ENCODE measurements around the gene LAMB1. TPM values are rescaled to one million over a fixed set of nuclear protein-coding genes. Genes with fewer than 3 reads are reported as not detected.
A peak's percentile ranks its signal among the peaks of the same experiment; 100 is the strongest.
"Not testable (repeated sequence)": the region's sequence is repeated elsewhere in the genome, so short reads cannot be mapped to it uniquely, and the experiment has no call there.

Gene LAMB1
- total RNA-seq, 1 donor from 2014 or later: 29.1 TPM

DNA sequence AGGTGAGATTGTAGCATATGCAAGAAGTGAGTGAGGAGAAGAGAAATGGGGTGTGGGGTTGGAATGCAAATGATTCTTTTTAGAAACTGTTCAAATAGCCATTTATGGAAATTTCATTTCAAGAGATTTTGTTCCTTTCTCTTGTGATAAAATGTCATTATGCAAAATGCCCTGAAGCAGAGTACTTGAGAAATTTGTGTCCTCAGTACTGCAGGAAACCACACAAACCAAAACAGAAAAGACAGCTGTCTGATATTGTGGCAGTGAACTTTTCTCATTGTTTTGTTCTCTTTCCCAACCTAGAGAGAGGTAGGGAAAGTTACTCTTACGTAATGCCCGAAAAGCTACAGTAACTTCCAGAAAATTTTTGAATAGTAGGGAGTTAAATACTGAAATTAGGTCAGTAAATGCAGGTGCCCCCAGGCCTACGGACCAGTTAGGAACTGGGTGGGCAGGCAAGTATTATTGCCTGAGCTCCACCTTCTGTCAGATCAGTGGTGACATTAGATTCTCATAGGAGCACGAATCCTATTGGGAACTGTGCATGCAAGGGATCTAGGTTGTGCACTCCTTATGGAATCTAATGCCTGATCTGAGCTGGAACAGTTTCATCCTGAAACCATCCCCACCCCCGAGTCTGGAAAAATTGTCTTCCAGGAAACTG is 78.0 kb downstream of the LAMB1 start:
- DNase-seq (ENCODE audit: low spot score) (no peak), ATAC-seq (peak; percentile 25)

DNA sequence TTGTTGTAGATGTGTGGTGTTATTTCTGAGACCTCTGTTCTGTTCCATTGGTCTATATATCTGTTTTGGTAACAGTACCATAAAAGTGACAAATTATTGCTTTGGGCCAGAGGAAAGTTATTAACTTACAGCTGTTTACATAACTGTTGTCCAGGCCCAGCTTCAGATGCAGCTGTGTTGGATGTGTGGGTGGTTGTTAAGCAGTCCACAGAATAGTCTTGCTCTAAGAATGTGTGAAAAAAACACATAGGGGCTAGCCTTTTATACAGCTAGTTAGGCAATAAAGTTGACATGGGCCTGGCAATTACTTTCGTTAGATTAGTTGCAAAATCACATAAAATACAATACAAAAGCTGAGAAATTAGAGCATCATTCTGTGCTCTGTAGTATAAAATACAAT is 80.1 kb downstream of the LAMB1 start:
- DNase-seq (ENCODE audit: low spot score) (no peak), ATAC-seq (no peak)

DNA sequence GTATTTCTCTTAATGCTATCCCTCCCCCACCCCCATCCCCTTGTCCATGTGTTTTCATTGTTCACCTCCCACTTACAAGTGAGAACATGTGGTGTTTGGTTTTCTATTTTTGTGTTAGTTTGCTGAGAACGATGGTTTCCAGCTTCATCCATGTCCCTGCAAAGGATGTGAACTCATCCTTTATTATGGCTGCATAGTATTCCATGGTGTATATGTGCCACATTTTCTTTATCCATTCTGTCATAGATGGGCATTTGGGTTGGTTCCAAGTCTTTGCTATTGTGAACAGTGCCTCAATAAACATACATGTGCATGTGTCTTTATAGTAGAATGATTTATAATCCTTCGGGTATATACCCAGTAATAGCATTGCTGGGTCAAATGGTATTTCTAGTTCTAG is 81.1 kb downstream of the LAMB1 start:
- ATAC-seq; DNase-seq (ENCODE audit: low spot score): not testable (repeated sequence)

DNA sequence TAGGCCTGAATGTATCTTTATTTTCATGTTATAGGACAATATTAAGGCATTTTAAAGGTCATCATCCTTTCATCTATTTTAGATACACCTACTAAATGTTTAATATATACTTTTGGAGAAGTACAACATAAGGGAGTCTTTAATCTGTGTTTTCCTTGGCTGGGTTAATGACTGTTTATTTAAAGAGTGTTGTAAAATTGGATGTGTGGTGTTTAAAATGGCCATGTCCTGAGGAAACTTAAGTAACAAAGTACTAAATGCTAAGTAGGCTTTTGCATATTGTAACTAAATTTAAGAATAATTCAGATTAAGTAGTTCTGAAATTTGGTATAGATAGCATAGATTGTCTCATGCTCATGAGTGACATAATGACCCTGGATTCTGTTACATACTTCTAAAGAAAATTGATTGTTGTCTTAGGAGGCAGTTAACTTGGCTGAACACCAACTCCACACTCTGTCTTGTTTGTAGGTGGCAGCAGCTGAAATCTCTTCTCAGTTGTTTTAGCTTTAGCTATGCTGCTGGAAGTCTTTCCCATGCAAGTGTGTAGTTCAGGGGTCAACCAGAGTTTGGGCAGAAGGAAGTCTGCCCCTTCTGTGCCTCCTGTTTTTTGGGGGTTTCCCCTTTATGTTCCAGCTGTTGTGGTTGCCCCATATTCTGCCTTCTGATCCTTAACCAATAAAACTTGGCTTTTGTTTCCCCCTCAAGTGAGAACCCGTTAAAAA is 82.8 kb downstream of the LAMB1 start:
- no peak for ATAC-seq

DNA sequence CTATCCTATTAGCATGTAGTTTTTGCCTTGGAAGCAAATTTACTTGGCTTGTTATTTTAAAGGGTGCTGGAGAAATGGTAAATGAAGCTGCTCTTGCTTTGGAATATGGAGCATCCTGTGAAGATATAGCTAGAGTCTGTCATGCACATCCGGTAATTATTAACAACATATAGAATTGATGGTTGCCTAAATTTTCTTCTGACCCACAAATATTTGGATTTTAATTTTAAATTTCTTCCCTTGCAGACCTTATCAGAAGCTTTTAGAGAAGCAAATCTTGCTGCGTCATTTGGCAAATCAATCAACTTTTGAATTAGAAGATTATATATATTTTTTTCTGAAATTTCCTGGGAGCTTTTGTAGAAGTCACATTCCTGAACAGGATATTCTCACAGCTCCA is 84.0 kb downstream of the LAMB1 start:
- DNase-seq (ENCODE audit: low spot score) (no peak), ATAC-seq (no peak)

More for the DNA sequence above, 82.8 kb downstream of the LAMB1 start:
- DNase-seq (ENCODE audit: low spot score): no peak

DNA sequence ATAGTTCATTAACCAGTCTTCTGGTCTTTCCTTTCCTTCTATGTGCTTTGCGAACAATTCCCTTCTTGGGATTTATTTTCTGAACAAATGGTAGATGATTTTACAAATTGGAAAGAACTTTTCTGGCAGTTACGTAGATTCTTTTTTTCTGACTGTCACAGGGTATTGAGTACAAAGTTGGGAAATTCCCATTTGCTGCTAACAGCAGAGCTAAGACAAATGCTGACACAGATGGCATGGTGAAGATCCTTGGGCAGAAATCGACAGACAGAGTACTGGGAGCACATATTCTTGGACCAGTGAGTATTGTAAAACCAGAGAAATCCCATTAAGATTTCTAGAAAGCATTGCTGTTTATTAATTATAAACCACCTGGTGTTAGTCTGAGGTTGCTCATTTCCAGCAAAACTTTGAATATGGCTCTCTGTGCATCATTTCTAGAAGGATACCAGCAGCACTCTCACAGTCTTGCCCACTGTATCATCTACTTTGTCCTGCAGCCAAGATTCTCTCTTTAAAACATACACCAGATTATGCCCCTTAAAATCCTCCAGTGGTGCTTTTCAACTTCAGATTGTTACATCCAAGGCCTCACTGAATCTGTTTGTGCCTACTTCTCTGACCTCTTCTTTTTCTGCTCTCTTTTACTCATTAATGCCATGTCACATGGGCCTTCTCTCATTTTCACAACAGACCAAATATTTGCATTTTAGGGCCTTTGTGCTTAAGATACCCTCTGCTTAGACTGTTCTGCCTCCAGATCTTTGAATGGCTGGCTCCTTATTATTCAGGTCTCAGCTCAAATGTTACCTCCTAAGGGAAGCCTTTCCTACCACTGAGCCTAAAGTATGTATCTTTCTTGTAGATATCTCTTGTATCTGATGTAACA is 85.0 kb downstream of the LAMB1 start:
- ATAC-seq (no peak), DNase-seq (ENCODE audit: low spot score) (no peak)

DNA sequence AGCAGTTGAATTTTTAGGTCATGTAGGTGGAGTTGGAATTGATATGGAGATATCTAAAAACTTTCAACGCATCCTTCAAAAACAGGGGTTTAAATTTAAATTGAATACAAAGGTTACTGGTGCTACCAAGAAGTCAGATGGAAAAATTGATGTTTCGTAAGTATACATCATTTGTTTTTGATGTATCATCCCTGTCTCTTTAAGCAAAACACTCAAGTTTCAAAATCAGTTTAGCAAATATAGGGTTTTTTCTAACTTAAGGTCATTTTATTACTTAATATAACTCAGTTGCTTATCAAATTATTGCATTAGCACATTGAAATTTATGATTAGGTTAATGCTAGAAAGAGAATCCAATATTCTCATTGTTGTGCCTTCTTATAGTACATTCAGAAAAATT is 87.4 kb downstream of the LAMB1 start:
- no peak for ATAC-seq
- DNase-seq (ENCODE audit: low spot score): no peak

DNA sequence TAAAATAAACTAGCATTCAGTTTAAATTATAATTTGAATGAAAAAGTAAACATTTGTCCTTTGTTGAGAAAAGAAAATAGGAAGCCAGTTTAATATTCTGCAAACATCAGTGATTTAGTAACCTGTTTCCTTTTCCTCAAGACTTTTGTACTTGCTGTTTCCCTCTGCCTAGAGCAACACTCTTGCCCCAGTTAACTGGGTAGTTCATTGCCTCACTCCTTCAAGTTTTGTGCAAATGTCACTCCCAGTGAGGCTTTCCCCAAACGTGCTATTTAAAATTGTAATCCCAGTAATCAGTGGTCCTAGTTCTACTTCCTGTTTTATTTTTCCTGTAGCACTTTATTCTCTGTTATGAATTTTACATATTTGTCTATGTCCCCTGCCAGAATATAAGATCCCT is 88.1 kb downstream of the LAMB1 start:
- DNase-seq (ENCODE audit: low spot score) (no peak), ATAC-seq (no peak)

DNA sequence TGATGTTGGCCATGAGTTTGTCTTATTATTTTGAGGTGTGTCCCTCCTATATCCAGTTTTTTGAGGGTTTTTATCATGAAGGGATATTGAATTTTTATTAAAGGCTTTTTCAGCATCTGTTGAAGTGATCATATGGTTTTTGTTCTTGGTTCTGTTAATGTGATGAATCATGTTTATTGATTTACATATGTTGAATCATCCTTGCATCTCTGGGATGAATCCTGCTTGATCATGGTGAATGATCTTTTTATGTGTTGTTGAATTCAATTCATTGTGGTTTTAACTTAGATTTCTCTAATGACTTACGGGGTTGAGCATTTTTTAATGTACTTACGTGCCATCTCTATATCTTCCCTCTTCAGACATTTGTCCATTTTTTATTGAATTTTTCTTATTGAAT is 89.1 kb downstream of the LAMB1 start:
- DNase-seq (ENCODE audit: low spot score): no peak
- ATAC-seq: no peak

DNA sequence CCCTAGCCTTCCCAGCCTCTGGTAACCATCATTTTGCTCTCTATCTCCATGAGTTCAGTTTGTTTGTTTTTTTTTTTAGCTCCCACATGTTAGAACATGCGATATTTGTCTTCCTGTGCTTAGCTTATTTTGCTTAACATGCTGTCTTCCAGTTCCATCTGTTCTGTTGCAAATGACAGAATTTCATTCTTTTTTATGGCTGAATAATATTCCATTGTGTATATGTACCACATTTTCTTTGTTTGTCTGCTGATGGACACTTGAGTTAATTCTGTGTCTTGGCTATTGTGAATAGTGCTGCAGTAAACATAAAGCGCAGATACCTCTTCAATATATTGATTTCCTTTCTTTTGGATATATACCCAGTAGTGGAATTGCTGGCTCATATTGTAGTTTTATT is 91.0 kb downstream of the LAMB1 start:
- ATAC-seq: no peak

DNA sequence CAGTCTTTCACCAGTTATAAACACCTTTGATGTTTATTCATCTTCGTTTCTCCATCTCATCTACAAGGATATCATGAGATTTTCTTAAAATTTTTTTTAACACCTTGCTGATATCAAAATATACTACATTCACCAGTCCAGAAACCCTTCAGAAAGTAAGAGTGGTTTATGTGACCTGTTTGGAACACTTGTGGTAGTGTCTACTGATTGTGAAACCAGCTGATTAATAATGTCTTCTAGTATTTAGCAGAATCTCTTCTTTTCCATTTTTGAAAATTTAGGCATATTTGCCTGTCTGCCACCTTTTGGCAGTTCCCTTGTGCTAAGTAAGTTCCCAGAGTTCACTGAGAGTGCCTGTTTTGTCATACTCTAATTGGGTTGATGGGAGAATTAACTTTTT is 93.5 kb downstream of the LAMB1 start:
- ATAC-seq (no peak), DNase-seq (ENCODE audit: low spot score) (no peak)

More for the DNA sequence above, 91.0 kb downstream of the LAMB1 start:
- DNase-seq (ENCODE audit: low spot score): no peak

DNA sequence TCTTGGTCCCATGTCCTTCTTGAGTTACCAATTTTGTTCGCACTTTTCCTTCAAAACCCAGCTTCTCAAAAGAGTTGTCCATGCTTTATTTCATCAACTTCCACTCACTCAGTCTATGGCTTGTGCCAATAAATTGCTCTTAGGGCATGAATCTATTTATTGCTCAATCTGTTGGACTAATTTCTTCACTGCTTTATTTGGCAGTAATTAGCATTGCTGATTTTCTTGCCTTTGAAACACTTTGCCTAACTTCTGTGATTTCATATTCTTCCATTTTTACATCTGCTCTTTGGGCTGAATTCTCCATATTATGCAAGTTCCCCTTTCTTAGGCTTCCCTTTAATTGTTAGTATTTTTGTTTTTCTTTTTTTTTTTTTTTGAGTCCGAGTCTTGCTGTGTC is 95.2 kb downstream of the LAMB1 start:
- ATAC-seq: peak; percentile 80
- DNase-seq (ENCODE audit: low spot score): no peak

DNA sequence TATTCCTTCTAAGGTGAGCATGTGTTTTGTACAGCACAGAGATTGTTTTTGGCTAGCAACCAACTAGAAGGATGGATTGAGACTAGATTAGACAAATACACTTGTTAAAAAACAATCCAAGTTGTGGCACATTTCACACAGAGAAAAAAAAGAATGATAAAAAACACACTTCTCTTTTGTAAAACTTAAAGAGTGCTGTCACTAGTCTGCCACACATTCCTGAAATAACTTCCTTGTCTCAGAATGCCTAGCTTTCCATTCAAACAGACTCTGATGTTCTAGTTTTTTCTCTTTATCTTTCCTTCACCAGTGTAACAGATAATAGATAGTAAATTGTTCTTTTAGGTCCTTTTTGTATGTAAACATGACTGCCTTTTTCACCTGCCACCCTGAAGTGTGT is 100.6 kb downstream of the LAMB1 start:
- DNase-seq (ENCODE audit: low spot score): no peak

DNA sequence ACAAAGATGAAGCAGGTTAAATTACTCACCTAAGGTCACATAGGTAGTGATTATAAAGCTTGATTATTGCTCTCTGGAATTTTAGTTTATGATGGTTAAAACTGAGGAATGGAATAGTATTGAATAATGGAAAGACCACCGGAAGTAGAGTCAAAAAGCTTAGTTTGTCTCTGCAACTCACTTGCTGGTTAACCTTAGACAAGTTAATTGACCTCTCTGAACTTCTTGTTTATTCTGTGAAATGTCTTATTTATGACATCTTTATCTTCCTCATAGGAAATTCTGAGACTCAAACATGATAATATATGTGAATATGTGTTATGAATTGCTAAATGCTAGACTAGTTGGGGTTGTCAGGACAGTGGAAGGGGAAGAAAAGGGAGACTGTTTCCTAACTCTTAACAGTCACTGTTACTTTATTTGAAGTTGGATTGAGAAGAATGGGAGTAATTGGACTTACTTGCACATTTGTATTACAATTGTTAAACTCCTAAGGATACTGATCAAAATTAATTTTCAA is 102.4 kb downstream of the LAMB1 start:
- no peak for DNase-seq (ENCODE audit: low spot score)
- ATAC-seq: no peak

More for the DNA sequence above, 100.6 kb downstream of the LAMB1 start:
- no peak for ATAC-seq

DNA sequence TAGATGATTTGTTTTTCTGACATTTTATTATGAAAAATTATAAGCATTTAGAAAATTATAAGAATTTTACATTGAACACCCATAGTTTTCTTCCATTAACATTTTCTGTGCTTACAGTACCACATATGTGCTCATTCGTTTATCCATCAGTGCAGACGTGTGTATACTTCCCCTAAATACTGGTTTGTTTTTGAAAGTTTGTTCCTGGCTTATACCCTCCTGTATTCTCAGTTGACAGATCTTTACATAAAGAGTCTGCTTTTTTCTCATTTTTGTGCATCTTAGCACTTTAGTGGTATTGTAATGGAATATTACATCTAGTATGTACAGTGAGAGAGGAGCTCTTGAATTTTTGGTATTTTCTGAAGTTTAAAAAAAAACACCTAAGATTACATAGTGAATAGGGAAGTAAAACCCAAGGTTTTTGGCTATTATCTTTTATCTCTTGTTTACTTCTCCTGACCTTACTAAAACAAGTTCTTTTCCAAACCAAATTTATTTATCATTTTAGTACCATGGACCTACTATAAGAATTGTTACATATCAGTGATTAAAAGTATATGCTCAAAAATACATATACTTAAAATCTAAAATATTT is 103.9 kb downstream of the LAMB1 start:
- DNase-seq (ENCODE audit: low spot score) (no peak), ATAC-seq (no peak)

DNA sequence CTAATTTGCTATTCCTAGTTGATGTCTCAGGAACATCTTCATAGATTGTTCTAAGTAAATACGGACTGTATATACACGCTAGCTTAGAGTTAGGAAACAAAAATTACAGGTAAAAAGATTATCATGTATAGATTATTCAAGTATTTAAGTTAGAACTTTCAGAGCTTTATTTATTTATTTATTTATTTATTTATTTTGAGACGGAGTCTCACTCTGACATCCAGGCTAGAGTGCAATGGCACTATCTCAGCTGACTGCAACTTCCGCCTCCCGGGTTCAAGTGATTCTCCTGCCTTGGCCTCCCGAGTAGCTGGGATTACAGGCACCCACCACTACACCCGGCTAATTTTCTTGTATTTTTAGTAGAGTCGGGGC is 110.6 kb downstream of the LAMB1 start:
- ATAC-seq; DNase-seq (ENCODE audit: low spot score): not testable (repeated sequence)

DNA sequence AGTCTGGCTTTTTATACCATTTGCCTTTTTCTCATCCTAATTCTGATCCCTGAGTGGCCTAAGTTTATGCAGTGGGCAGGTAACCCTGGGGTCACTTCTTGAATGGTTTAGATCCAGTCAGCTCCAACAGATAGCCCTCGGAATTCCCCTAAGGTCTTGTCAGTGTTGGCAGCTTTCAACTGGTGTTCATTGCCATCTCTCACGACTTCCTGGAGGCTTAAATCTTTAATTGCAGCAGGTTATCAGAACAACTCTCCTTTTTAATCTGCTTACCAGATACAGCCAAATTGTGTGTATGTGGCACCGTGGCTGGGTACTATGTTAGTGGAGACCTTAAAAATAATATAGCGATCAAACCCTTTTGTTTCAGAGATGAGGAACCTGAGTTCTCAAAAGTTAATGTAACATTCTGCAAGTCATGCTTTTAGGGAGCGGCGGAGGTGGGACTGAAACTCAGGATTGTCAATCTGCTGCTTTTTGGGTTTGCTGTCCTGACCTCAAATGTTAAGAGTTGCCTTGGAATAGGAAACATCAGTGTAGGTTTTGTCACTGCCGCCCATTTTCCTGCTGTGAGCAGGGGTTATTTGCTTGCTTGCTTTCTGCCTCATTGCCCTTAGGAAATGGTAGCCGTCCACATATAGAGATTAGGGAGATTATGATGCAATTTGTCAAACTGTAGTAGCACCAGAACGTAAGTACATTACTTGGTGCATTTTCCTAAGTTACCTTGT is 111.2 kb downstream of the LAMB1 start:
- ATAC-seq (no peak), DNase-seq (ENCODE audit: low spot score) (no peak)

DNA sequence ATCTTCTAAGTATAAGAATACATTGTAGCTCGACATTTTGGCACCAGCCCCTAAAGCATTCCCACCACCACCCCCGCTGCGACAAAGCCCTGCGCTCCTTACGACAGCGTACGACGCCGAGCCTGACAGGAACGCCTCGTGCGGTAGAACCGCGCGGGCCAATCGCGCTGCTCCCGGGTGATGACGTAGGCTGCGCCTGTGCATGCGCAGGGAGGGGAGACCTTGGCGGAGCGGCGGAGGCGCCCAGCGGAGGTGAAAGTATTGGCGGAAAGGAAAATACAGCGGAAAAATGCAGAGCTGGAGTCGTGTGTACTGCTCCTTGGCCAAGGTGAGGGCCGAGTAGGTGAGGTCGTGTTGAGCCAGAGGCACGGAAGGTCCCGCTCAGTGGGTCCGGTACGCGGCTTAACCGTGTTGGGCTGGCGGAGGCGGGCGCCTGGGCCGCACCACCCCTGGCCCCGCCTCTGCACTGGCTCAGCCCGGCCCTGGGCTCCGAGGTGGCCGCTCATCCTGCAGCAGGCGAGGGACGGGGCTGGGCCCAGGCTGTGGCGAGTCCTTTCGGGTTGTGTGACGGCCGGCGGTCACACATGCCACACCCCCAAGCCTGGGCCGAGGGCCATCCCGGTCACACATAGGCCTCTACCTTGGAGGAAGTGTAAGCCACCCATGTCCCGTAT is 111.9 kb downstream of the LAMB1 start, which contains the start of gene DLD:
TSS of gene DLD (plus strand) at position 222 of the 674 bp plus-strand sequence. CDS start at position 290, 68 bp downstream.
- peak; percentile 96 for DNase-seq (ENCODE audit: low spot score)
- peak; percentile 96 for ATAC-seq

DNA sequence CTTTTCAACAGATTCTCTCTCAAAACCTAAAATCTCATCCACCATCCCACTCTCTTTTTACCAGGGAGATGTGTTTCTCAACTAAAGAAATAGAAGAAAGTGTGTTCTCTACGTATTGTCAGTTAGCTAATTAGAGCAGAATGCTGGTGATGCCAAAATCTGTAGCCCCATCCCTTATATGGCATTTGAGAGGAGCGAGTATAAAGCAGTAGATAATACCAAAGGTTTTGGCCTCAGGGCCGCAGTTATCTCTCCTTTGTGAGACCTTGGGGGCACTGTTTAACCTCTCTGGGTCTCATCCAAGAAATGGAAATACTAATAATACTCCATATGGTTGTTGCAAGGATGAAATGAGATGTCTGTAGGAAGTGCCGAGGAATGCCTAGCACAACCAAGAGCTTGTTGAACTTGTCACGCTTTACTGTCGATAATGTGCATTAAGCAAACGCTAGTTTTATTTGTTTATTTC is 112.4 kb downstream of the LAMB1 start:
- ATAC-seq (peak; percentile 34), DNase-seq (ENCODE audit: low spot score) (no peak)

All from left lobe of liver (tissue), 2 donors.